Measurements from ENCODE around the gene ZNF70.

ZNF70 gene

GRCh38 chr22:23750714-23751440, at the start of gene ZNF70:
ZNF70 (minus strand) TSS chr22:23751112; CDS start chr22:23745140, 5,972 bp downstream.
- peak; percentile 73 to 87 for DNase-seq

- no peak for DNase-seq
These were observed 45.5 kb upstream of the ZNF70 start for GRCh38 chr22:23796461-23796860.

GRCh38 chr22:23793326-23793725, 42.4 kb upstream of the ZNF70 start:
- no peak for DNase-seq

GRCh38 chr22:23791738-23792645, 41.1 kb upstream of the ZNF70 start:
- no peak for DNase-seq

GRCh38 chr22:23790819-23791737, 40.2 kb upstream of the ZNF70 start:
- no peak for DNase-seq

- peak; percentile 68 to 71 for DNase-seq
These were observed 38.7 kb upstream of the ZNF70 start for GRCh38 chr22:23789638-23790037.

- DNase-seq: no peak
These were observed 38.2 kb upstream of the ZNF70 start for GRCh38 chr22:23789121-23789520.

GRCh38 chr22:23787910-23788309, 37.0 kb upstream of the ZNF70 start:
- no peak for DNase-seq

- DNase-seq: no peak
These were observed 36.6 kb upstream of the ZNF70 start for GRCh38 chr22:23787600-23787896.

GRCh38 chr22:23786752-23787599, 36.1 kb upstream of the ZNF70 start, which contains the start of gene SMARCB1:
SMARCB1 (plus strand) TSS chr22:23786966; CDS start chr22:23787170, 204 bp downstream.
- peak; percentile 74 to 76 for DNase-seq

- no peak for DNase-seq
These were observed 35.4 kb upstream of the ZNF70 start for GRCh38 chr22:23786261-23786710.

- DNase-seq: no peak
These were observed 33.4 kb upstream of the ZNF70 start for GRCh38 chr22:23784215-23784732.

GRCh38 chr22:23783265-23784150, 32.6 kb upstream of the ZNF70 start:
- no peak for DNase-seq

GRCh38 chr22:23782703-23783102, 31.8 kb upstream of the ZNF70 start:
- no peak for DNase-seq

- no peak for DNase-seq
These were observed 31.3 kb upstream of the ZNF70 start for GRCh38 chr22:23782252-23782651.

GRCh38 chr22:23781511-23782183, 30.7 kb upstream of the ZNF70 start:
- no peak for DNase-seq

GRCh38 chr22:23781065-23781464, 30.2 kb upstream of the ZNF70 start:
- DNase-seq: no peak

GRCh38 chr22:23780146-23780748, 29.3 kb upstream of the ZNF70 start:
- DNase-seq: no peak

GRCh38 chr22:23779731-23780130, 28.8 kb upstream of the ZNF70 start:
- DNase-seq: no peak

GRCh38 chr22:23779083-23779482, 28.2 kb upstream of the ZNF70 start:
- no peak for DNase-seq
